ENCODE data around the gene POU6F1. TPM values are rescaled to one million over a fixed set of nuclear protein-coding genes. Genes with fewer than 3 reads are reported as not detected.

Gene POU6F1
- total and polyA plus RNA-seq, 9 of the 15 experiments (the other 6 are each of a cell fraction or from before 2014, with no cell fraction given): 0.14 to 3.3 (median 1.1) TPM

DNA sequence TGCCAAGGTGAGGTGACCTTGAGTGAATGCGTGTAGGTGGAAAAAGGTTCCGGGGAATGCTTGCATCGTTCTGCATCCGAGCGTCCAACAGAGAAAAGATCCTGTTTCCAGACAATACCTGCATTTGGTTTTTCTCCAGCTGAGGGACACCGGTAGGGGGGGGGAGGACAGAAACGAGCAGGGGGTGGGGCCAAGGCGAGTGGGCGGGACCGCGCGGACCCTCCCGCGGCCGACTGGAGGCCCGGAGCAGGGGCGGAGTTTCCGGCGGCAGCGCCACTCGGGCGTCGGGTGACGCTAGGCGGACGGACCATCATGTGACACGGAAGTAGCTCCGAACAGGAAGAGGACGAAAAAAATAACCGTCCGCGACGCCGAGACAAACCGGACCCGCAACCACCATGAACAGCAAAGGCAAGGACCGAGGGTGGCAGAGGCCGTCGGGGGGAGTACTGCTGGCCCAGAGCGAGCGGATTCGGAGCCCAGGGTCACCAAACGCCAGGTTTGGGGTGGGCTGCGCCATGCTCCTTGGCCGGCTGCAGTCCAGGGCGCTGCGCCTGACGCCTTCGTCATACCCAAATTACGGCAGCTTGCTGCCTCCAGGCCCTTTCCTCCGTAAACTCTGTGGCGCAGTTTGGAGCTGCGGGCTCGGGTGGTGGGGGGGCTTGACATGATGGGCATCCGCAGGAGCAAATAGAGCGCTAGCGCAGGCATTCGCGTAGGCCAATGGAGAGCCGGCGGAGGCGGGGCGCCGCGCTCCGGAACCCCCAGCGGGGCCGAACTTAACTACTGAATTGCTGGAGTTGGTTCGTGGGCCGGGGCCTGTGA, 20.9 kb upstream of the POU6F1 start, which contains the start of gene DAZAP2 (continued):
- TF ChIP-seq, protein P1, sequence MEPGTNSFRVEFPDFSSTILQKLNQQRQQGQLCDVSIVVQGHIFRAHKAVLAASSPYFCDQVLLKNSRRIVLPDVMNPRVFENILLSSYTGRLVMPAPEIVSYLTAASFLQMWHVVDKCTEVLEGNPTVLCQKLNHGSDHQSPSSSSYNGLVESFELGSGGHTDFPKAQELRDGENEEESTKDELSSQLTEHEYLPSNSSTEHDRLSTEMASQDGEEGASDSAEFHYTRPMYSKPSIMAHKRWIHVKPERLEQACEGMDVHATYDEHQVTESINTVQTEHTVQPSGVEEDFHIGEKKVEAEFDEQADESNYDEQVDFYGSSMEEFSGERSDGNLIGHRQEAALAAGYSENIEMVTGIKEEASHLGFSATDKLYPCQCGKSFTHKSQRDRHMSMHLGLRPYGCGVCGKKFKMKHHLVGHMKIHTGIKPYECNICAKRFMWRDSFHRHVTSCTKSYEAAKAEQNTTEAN (CRISPR knock-in tag; IDR thresholded peaks at IDR 0.05): no peak; the same call in 1 of the 2 replicates
- TF ChIP-seq NR2C1 (IDR thresholded peaks at IDR 0.05) (no peak), NR2C1 (tag; IDR thresholded peaks at IDR 0.05) (peak; percentile 40; the same call in 1 of the 2 replicates), FOXA3 (CRISPR knock-in tag; conservative IDR thresholded peaks at IDR 0.05 in 1 of 2, IDR thresholded peaks at IDR 0.05 in 1 of 2) (0 out of 4 replicates have a peak, but pooled peaks of 1 of the 2 experiments have one; percentile 47), FOXK2 (conservative IDR thresholded peaks at IDR 0.05 in 1 of 2, IDR thresholded peaks at IDR 0.05 in 1 of 2; ENCODE audit: low read depth in 2 of 2) (peak; percentile 64 to 78; a peak in 3 of 4 replicates), GABPB1 (CRISPR knock-in tag; IDR thresholded peaks at IDR 0.05) (peak; percentile 90), MXI1 (IDR thresholded peaks at IDR 0.05; ENCODE audit: low read depth, low read length) (no peak), FOXM1 (IDR thresholded peaks at IDR 0.05; ENCODE audit: low read depth) (peak; percentile 41; the same call in 1 of the 2 replicates), FOXM1 (CRISPR knock-in tag; IDR thresholded peaks at IDR 0.05; ENCODE audit: low read depth) (no peak), MTF1 (CRISPR knock-in tag; IDR thresholded peaks at IDR 0.05; ENCODE audit: borderline replicate concordance) (no peak), ZBTB8A (IDR thresholded peaks at IDR 0.05; ENCODE audit: partially characterized antibody) (no peak), CCNT2 (IDR thresholded peaks at IDR 0.05; ENCODE audit: borderline replicate concordance, extremely low read depth, insufficient read length, low read depth, low read length) (peak; percentile 66), ZNF408 (CRISPR knock-in tag; IDR thresholded peaks at IDR 0.05; ENCODE audit: low read depth) (no peak), HEY1 (CRISPR knock-in tag; IDR thresholded peaks at IDR 0.05; ENCODE audit: borderline replicate concordance) (no peak), PRMT5 (CRISPR knock-in tag; IDR thresholded peaks at IDR 0.05) (no peak), CHD4 (IDR thresholded peaks at IDR 0.05; ENCODE audit: insufficient read depth, insufficient replicate concordance, low read depth, low read length, poor library complexity, severe bottlenecking) (no peak), SMAD2 (IDR thresholded peaks at IDR 0.05; ENCODE audit: low read depth, low read length) (no peak)
- TF ChIP-seq, protein P2, sequence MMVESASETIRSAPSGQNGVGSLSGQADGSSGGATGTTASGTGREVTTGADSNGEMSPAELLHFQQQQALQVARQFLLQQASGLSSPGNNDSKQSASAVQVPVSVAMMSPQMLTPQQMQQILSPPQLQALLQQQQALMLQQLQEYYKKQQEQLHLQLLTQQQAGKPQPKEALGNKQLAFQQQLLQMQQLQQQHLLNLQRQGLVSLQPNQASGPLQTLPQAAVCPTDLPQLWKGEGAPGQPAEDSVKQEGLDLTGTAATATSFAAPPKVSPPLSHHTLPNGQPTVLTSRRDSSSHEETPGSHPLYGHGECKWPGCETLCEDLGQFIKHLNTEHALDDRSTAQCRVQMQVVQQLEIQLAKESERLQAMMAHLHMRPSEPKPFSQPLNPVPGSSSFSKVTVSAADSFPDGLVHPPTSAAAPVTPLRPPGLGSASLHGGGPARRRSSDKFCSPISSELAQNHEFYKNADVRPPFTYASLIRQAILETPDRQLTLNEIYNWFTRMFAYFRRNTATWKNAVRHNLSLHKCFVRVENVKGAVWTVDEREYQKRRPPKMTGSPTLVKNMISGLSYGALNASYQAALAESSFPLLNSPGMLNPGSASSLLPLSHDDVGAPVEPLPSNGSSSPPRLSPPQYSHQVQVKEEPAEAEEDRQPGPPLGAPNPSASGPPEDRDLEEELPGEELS (CRISPR knock-in tag; IDR thresholded peaks at IDR 0.05; ENCODE audit: borderline replicate concordance): no peak

All from K562 (cell line).